ENCODE measurements around the gene MMP24.

Gene MMP24

GRCh38 chr20:35316086-35316485, 89.6 kb downstream of the MMP24 start:
- no peak for FAIRE-seq

- FAIRE-seq, result no peak
These were observed 91.1 kb downstream of the MMP24 start for GRCh38 chr20:35317416-35318210.

GRCh38 chr20:35318502-35319157, 92.1 kb downstream of the MMP24 start:
- no peak for FAIRE-seq

GRCh38 chr20:35319192-35319870, 92.8 kb downstream of the MMP24 start:
- no peak for FAIRE-seq

GRCh38 chr20:35319871-35320197, 93.3 kb downstream of the MMP24 start:
- no peak for FAIRE-seq

- no peak for FAIRE-seq
These were observed 94.1 kb downstream of the MMP24 start for GRCh38 chr20:35320396-35321126.

GRCh38 chr20:35325401-35325800, 98.9 kb downstream of the MMP24 start:
- no peak for FAIRE-seq

GRCh38 chr20:35326021-35326739, 99.7 kb downstream of the MMP24 start:
- no peak for FAIRE-seq

Measured in TTC549 (cell line).